GM21526 (cell line): ENCODE data around the gene PRSS56.

Experiments used
- ATAC-seq: cut with Tn5 transposase; IDR thresholded peaks from one replicate; pipeline ENCODE4 v1.9.1; 2021; ENCODE audit warnings: moderate library complexity; ENCODE audit not compliant: unreplicated experiment, low FRiP score

The PRSS56 gene

DNA sequence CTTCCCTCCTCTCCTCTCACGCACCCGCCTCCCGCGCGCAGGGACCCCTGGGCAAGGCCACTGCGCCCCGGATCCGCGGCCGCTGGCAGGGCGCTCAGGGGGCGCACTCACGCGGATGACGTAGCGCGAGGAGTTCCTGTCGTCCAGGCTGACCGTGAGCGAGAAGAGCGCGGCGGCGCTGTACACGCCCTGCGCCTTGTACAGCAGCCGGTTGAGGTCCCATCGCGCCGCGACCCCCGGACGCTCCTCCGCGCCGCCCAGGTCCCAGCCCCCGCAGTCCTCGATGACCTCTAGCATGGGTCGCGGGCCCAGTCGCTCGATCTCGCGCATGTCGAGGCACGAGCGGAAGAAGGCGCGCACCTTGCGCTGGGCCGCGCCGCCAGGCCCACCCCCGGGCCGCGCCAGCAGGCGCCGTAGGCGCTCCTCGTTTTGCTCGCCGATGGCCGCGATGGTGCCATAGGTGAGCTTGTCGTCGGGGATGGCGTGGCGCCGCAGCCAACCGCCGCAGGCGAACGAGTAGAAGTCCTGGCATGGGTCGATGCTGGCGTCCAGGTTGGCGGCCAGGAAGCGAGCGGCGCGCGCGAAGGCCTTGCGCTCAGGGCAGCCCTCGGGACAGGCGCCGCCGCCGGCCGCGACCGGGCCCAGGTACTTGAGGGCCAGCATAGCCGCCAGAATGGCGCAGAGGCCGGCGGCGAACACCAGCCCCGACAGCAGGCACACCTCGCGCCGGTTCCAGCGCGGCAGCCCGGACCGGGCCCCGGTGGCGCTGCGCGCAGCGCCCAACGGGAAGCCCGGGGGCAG, 34.2 kb upstream of the PRSS56 start:
- ATAC-seq = no peak

DNA sequence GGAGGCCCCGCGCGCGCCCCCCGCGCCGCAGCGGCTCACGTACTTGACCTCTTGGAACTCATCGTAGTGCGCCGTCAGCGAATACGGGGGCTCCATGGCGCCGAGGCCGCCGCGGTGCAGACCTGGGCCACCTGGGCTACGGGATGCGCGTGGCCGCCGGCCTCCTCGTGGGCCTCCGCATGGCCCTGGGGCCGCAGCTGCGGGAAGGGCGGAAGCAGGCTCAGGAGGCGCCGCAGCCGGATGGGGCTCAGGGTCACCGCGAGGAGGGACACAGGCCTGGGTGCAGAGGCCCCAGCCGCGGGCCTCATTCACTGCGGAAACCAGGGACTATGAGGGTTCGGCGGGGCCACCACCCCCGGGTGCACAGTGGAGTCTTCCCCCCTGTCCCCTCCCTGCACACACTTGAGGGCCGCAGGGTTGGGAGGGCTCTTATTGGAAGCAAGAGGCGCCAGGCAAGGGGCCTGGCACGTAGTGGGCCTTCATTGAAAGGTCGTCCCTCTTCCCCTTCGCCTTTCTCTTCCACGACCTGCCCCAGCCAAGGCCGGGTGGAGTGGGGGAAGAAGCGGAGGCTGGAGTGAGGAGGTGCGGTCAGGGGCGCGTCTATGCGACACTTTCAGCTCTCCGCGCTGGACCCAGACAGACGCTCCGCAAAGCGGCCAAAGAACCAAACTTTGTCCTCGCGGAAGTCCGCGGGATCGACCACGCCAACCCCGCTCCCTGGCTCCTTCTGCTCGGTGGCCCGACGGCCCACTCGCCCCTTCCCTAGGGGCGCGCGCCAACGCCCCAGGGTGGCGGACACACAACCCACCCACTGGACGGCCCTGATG, 33.4 kb upstream of the PRSS56 start:
- ATAC-seq = no peak

DNA sequence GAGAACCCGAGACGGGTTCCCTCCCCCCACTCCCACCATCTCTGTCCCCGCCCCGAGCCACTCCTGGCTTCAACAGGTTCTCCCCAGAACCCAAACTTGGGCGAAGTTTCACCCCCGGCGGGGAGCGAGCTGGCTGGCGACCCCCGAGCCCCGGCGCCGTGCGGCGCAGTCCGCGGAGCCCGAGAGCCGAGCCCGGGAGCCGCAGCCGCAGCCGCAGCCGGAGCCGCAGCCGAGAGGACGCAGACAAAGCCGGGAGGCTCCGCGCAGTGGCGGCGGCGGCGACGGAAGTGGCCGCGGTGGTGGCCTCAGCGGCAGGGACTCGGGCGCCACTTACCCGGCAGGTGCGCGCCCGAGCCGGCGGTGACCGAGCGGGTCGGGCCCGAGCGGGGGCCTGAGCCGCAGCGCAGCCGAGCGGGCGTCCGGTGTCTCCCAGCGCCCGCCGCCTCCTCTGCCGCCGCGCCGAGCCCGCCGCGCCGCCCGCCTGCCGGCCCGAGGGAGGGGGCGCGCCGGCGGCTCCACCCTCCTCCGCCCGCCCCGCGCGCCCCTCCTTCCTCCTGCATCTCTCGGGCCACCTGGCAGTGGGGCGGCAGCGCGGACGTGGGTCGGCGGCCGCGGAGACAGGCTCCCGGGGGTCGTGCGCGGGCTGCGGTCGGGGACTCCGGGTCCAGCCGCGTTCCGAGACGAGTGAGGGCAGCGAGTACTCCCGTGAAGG, 32.6 kb upstream of the PRSS56 start, which contains the start of gene ECEL1:
Gene ECEL1, minus strand, starts transcription at position 450 of the 712 bp plus-strand sequence. CDS start 1,181 bp downstream, outside the sequence.
- no peak for ATAC-seq

DNA sequence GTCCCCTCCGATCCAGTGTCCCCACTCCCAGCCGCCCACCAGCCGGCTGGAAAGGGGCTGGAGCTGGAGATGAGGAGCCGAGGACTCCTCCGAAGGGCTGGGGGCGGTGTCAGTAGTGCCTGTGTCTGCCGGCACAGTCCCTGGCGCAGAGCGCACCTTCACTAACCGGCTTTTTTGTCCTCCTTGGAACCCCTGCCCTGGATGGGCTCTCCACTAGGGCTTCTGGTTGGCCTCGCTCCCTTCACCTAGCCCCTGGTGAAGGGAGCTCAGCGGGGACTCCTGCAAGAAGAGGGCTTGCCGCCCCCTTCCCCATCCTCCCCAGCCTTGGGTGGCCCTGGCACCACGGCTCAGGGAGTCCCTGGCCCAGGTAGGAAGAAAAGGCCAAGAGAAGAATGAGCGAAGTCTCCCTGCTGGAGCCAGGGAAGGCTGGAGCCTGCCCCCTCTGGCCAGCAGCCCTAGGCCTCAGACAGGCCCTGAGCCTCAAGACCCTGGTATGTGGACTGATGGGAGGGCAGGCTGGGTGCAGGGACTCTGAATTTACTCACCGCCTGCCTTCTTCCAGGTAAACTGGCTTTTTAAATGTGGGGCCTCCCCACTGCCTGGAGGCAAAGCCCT, 32.0 kb upstream of the PRSS56 start:
- no peak for ATAC-seq

DNA sequence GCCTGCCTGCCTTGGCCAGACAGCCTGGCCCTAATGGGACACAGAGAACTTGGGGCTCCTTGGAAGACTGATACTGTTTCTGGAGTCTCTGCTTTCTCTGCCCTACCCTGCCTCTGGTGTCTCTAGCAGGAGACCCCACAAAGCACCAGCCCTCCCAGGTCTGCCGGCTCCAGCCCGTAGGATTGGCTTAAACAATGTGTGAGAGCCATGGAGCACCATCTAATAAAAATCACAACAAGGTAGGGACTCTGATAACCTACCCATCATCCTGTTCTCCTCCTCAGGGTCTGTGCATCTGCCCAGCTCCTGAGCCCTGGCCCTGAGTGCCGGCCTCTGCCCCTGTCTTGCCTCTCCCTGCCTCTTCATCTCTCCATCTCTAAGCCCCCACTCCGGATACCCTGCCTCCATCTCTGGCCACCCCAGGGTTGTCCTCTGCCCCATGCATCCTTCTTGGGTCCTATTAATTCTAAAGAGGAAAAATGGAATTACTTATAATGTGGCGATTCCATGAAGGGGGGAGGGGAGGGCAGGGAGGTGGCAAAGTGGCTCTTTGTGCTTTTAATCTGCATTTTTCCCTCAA, 31.4 kb upstream of the PRSS56 start:
- no peak for ATAC-seq

DNA sequence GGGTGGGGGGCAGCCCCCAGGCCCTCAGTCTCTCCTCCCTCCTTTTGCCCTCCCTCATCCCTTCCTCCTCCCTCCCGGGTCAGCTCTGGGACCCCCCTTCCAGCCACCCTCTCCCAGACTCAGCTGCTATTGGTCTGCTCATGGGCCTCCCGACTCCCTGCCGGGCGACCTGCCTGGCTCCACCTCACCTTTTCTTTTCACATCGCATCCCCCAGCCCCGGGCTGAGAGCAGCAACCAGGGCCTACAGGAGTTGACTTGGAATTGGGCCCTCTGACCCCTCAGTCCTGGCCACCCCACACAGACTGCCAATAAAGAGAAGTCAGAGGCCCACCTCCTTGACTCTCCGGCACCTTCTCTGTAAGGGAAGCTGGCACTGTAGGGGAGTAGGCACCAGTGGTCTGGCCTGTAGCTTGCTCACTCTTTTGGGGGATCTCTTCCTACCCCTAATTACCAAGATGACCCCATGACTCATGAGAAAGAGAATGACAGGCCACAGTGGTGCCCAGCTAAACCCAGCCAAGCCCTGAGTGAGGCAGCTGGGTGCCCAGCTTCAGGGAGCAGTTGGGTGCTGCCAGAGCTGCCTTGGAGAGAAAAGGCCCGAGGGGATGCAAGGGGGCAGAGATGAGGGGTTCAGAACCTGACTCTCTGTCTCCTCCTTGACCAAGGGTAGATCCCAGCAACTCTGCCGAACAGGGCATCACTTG, 30.5 kb upstream of the PRSS56 start:
- no peak for ATAC-seq

DNA sequence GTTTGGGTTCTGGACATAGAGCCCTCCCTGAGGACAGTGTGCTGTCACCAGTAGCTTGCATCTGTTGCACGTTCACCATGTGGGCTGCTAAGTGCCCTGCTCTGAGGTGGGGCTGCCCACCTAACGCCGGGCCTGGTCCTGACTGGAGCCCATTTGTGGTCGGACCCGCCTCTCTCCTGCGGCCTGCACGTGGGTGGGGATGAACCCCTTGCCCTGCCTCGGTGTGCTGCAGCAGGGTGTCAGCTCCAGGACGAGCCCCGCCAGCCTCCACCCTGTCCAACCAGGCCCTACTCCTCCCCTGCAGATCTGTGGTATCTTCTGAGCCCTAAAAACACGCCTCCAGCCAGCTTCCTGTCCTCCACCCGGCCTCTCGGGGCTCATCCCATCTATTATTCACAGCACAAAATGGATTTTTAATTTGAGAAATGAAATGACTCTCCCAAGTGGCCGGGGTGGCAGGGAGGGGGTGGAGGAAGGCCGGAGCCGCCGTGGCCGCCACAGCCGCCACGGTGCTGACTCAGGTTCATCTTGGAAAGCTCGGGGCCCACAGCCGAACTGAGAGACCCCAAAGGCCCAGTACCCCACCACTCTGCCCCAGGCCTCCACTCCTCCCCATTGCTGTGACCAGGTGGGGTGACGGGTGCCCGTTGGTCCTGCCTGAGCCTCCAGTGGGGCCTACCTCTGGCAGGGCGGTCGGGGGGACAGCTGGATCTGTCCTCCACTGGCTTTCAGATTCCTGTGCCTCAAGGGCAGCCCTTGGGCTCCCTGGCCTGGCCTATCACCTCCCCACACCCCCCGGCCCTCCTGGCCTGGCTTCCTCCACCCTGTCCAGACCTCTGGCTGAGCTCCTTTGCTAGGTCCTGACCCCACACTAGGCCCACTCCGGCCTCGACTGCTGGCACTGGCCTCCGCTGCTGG, 29.7 kb upstream of the PRSS56 start:
- ATAC-seq = no peak

DNA sequence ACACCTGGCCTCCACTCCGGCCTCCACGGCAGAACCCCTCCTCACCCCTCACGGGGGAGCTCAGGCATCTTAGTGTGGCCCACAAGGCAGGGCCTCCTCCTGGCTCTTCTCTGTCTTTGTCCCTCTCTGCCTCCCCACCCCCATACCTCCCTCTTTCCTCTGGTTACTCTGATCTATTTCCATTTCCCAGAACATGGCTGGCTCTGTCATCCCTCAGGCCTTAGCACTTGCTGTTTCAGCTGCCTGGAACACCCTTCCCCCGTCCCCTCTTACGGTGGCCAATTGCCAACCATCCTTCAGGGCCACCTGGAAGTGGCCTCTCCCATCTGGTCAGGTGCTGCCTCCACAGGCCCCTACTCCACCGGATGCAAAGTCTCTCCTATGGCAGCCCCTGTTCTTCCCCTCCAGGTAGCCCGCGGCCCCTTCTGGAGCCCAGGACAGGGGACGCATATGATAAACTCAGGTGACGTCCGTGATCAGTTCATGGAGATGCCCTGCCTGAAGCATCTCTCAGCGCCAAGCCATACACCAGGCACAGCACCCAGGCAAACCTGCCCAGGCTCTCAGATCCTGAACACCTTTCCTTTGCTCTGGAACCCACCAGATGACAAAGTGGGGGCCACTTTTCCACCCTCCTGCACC, 28.9 kb upstream of the PRSS56 start:
- no peak for ATAC-seq

DNA sequence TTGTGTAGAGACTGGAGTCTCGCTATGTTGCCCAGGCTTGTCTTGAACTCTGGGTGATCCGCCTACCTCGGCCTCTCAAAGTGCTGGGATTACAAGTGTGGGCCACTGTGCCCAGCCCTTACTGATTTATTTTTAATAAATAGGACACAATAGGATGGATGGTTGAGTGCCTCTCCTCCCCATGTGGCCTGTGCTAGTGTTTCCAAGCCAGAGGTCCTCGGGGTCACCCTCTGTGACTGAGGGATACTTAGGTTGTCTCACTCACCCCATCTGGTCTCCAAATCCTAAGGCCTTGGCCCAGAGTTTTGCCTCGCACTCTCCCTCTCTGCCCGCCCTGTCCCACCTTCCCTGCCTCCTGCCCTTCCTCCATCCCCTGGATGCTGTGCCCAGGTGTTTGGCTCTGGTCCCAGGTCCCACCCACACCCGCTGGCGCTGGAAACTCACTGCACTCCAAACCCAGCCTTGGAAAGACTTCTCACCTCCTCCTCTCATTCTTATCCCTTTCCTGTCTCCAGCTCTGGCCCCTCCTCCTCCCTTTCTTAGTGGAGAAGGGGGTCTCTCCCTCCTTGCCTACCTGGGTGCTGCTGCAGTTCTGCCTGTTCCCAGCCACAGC, 27.8 kb upstream of the PRSS56 start:
- no peak for ATAC-seq

DNA sequence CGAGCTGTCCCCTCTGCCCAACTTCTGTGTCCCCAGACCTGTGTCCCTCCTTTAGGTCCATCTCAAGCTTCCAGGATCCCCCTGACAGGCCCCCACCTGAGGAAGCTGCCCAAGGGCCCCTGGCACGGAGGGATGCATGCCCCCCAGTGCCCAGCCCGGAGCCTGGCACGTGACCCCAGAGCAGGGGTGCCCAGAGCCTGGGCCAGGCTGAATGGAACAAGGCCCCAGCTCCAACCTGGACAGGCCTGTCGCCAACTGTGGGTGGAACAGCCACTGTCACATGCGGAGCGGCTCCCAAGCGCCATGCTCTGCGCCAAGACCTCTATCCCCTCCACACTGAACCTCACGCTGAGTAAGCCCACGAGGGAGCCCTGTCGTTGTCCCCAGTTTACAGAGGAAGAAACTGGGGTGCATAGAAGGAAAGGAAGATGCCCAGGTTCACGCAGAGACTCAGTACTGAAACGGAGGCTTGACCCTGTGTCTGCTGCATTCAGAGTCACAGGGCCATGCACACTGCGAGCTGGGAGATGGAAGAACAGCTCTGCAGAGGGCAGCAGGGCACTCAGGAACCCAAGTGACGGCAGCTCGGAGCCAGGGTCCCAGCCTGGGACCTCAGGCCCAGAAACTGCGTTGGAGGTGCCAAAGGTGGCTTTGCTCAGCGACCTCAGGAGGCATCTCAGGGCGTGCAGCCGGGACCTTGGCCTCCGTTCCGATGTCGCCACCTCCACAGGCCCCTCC, 27.1 kb upstream of the PRSS56 start:
- ATAC-seq = no peak

DNA sequence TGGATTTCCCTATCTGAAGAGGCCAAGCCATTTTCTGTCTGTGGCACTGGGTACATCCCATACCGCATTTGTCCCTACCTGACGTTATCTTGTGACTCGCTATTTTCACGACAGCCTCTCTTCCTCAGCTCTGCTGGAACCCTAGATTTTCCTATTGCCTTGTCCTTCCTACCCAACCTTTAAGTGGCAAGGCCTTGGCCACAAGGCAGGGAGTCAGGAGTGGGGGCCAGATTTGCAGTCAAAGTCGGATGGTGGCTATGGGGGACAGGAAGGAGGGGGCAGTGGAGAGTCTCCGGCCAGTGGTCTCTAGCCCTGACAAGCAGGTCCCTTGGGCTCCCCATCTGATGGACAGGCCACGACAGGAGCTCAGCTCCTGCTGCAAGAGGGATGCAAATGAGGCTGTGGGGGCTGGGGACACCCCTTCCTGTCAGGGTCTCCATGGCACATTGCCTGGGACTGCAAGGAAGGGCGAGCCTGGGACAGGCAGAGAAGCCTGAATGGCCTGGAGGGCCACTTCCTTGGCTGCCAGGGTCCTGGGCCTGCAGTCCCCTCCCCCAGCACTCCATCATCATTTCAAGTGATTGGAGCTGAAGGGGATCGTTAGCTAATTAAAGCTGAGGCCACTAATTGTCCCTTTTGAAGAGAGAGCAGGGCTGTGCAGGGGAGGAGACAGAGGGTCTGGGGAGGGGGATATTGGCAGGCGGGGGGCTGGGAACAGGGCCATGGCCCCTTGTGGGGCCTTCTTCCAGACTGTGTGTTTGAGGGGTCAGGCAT, 26.3 kb upstream of the PRSS56 start:
- ATAC-seq = no peak

DNA sequence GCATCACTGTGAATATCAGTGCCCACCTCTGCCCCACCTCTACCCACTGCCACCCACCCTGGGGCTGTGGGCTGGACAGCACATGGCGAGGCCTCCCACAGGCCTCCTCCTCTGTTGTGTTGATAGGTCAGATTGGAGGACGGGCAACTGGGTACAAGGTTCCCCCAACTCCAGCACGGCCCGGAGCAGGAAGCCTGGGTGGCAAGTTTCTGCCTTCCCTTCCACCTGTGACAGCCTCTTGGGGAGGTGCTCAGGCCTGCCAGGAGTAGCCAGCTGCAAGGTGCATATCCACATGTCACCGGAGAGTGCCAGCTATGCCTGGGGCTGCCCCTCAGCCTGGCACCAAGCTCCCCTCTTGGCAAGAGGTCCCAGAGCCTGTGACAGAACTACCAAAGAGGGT, 25.6 kb upstream of the PRSS56 start:
- no peak for ATAC-seq

DNA sequence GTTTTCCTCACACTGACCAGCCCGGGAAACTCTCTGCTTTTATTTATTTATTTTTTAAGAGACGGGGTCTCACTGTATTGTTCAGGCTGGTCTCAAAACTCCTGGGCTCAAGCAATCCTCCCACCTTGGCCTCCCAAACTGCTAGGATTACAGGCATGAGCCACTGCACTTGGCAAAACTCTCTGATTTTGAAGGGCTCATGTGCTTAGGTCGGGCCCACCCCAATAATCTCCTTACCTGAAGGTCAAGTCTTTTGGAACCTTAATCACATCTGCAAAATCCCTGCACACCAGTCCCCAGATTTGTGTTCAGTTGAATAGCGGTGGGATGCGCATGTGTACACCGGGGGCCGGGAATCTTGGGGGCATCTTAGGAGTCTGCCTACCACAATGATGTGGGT, 24.9 kb upstream of the PRSS56 start:
- ATAC-seq = no peak

DNA sequence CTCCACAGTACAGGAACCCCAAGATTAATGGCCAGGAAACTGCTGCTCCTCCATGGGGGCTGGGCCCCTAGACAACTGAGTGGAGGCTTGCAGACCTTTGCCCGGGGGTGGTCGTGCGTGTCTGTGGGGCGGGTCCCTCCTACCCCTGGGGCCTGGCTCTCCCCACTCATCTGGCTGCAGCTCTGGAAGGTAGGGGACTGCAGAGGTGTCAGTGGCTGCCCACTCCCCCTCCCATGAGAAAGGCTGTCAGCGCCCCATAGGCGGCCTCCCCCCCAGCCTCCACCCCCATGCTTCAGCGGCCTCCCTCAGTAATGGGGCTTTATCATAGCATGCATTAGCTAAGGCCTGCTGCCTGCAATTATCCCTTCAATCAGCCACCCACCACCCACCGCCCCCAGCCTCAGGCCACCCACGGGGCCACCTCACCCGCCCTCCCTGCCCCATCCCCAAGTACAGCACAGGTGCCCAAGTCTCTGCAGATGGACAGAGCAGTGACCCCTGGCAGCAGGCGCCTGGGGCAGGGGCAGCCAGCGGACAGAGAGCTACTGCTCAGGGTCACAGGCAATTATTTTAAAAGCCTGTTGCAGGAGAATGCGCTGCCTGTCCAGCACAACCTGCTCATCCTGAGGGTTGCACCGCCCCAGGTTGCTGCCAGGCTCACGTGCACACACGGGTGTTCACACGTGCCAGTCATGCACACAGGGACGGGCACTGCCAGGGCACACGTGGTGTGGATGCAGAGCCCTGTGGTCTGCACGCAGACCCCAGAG, 23.5 kb upstream of the PRSS56 start:
- ATAC-seq = no peak

DNA sequence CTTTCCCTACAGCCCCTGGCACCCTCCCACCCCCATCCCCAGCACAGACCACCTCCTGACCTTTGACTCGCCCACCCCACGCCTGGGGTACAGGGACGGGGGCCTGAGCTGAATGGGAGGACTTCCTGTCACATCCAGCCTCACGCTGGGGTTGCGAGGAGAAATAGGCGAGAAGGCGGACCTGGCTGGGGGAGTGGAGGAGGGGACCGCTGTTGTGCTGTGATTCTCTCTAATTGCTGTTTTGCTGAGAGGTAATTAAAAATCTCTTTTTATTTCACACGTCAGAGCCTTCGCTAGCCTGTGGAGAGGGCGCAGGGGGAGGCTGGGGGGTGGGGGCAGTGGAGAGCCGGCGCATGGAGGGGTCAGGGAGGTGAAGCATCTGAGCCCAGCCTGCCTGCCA, 22.8 kb upstream of the PRSS56 start:
- no peak for ATAC-seq

DNA sequence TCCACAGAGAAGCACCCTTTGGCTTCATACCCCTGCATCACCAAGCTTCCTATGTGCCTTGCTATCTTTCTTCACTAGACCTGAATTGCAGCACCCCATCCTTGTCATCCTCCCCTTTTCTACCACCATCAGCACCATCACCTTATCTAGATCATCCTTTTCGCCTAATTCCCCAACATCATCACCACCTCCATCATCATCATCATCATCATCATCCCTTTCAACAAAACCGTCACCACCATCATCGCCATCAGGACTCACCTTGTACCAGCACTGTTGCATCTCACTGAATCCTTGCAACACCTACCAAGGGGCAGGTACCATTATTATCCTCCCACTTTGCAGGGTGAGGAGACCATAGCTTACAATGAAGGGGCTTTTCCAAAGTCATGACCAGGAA, 21.7 kb upstream of the PRSS56 start:
- no peak for ATAC-seq
